ENCODE data around the gene FXYD6.

GRCh38 chr11:117790279-117790678 is 86.2 kb downstream of the FXYD6 start:
- TF ChIP-seq CTCF (conservative IDR thresholded peaks at IDR 0.05; ENCODE audit: low read length) (no peak), EZH2phosphoT487 (IDR thresholded peaks at IDR 0.05; ENCODE audit: borderline replicate concordance, low read depth, low read length) (no peak)

All from OCI-LY7 (cell line).